Mesothelial cell of epicardium (in vitro differentiated cells): ENCODE data around the gene ACHE. TPM values are rescaled to one million over a fixed set of nuclear protein-coding genes. Genes with fewer than 3 reads are reported as not detected.
A peak's percentile ranks its signal among the peaks of the same experiment; 100 is the strongest.
"Not testable (repeated sequence)": the region's sequence is repeated elsewhere in the genome, so short reads cannot be mapped to it uniquely, and the experiment has no call there.

Experiments used
- DNase-seq, 2 experiments: peaks; one replicate each; pipeline ENCODE4 v3.0.0; 2021; ENCODE audit warnings: low spot score in 2 of 2; ENCODE audit not compliant: unreplicated experiment in 2 of 2
- H3K27ac Mint-ChIP-seq: 2 replicates; pipeline ENCODE4 v1.8.0; 2021; ENCODE audit warnings: mixed read lengths
- H3K27me3 Mint-ChIP-seq: 2 replicates; pipeline ENCODE4 v1.8.0; 2021; ENCODE audit warnings: low read depth, mixed read lengths
- H3K36me3 Mint-ChIP-seq: 2 replicates; pipeline ENCODE4 v1.8.0; 2021; ENCODE audit warnings: mixed read lengths
- H3K4me1 Mint-ChIP-seq: 2 replicates; pipeline ENCODE4 v1.8.0; 2021; ENCODE audit warnings: mixed read lengths
- H3K4me3 Mint-ChIP-seq: 2 replicates; pipeline ENCODE4 v1.8.0; 2021; ENCODE audit warnings: mild to moderate bottlenecking, moderate library complexity, mixed read lengths
- H3K9me3 Mint-ChIP-seq: 2 replicates; pipeline ENCODE4 v1.8.0; 2021; ENCODE audit warnings: mixed read lengths
- total RNA-seq: library from RNA; stranded (reverse); gene quantifications from 3 replicates; pipeline ENCODE4 v1.2.1, GENCODE V29; 2021
- TF ChIP-seq, protein P1 (sequence below): fragments of 200-600 bp; sonication (generic); IDR thresholded peaks from one replicate; pipeline ENCODE4 v1.5.0; 2021; ENCODE audit warnings: antibody characterized with exemption; ENCODE audit not compliant: unreplicated experiment

Gene ACHE
- total RNA-seq: 9.2 to 10.4 TPM (median 9.6 TPM) in 3 replicates

DNA sequence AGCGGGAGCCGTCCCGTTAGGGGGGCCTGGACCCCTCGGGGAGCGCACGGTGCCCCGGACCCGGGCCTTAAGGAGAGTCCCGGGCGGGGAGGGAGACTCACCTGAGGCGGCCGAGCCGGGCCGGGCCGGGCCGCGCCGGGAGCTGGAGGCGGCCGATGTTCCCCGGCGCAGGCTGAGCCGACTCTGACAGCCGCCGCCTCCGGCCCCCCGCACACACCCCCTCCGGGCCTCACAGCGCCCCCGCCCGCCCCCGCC lies at the start of gene ACHE:
TSS of gene ACHE (minus strand) at position 188 of the 255 bp plus-strand sequence. CDS start 1,656 bp downstream, outside the sequence.
- peaks cover 28% of the 10 kb centered on the region for H3K4me1 Mint-ChIP-seq
- H3K36me3 Mint-ChIP-seq: no peaks in the 10 kb centered on the region
- peak within 1 kb of the TSS; percentile 75 for H3K4me3 Mint-ChIP-seq
- no peaks in the 10 kb centered on the region for H3K9me3 Mint-ChIP-seq
- H3K27me3 Mint-ChIP-seq: peaks cover 22% of the 10 kb centered on the region
- peak within 1 kb of the TSS; percentile 68 for H3K27ac Mint-ChIP-seq
- TF ChIP-seq, protein P1, sequence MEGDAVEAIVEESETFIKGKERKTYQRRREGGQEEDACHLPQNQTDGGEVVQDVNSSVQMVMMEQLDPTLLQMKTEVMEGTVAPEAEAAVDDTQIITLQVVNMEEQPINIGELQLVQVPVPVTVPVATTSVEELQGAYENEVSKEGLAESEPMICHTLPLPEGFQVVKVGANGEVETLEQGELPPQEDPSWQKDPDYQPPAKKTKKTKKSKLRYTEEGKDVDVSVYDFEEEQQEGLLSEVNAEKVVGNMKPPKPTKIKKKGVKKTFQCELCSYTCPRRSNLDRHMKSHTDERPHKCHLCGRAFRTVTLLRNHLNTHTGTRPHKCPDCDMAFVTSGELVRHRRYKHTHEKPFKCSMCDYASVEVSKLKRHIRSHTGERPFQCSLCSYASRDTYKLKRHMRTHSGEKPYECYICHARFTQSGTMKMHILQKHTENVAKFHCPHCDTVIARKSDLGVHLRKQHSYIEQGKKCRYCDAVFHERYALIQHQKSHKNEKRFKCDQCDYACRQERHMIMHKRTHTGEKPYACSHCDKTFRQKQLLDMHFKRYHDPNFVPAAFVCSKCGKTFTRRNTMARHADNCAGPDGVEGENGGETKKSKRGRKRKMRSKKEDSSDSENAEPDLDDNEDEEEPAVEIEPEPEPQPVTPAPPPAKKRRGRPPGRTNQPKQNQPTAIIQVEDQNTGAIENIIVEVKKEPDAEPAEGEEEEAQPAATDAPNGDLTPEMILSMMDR: no peak
- no peak for DNase-seq

DNA sequence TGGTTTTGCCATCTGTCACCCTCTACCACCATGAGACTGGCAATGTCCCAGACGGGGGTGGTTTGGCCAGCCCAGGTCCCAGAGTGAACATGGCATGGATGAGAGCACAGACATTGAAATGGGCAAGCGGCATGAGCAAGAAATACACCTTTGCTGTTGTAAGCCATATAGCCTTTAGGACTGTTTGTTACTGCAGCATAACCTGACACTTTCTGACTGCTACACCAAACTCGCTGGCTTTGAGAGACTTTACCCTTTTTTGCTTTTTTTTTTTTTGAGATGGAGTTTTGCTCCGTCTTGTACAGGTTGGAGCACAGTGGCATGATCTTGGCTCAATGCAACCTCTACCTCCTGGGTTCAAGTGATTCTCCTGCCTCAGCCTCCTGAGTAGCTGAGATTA lies 48.5 kb upstream of the ACHE start:
- TF ChIP-seq, protein P1: no peak
- H3K36me3 Mint-ChIP-seq: peaks cover 2% of the 10 kb centered on the region
- no peak overlapping the region for H3K27ac Mint-ChIP-seq
- H3K4me3 Mint-ChIP-seq: no peak overlapping the region
- H3K27me3 Mint-ChIP-seq: peaks cover 7% of the 10 kb centered on the region
- H3K4me1 Mint-ChIP-seq: peaks cover 9% of the 10 kb centered on the region
- DNase-seq: no peak
- peaks cover 7% of the 10 kb centered on the region for H3K9me3 Mint-ChIP-seq

DNA sequence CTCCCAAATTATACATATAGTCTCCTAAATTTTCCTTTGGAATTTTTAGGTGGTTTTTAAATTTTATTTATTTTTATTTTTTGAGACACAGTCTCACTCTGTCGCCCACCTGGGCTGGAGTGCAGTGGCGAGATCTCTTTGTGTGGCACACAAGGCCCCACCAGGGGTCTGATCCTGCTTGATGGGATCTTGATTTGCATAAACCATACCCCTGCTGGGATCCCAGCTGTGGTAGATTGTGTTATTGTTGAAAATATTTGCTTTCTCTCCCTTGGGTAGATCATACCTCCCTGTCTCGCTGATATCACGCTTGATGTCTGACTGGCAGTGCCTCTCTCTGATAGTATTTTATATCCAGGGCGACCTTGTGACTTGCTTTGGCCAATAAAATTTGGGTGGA lies 48.0 kb upstream of the ACHE start:
- Mint-ChIP-seq H3K27me3 (peaks cover 5% of the 10 kb centered on the region), H3K27ac (no peak overlapping the region), H3K4me3 (no peak overlapping the region), H3K4me1 (peaks cover 9% of the 10 kb centered on the region), H3K9me3 (peaks cover 7% of the 10 kb centered on the region), H3K36me3 (peaks cover 2% of the 10 kb centered on the region)
- TF ChIP-seq, protein P1: no peak
- no peak for DNase-seq

DNA sequence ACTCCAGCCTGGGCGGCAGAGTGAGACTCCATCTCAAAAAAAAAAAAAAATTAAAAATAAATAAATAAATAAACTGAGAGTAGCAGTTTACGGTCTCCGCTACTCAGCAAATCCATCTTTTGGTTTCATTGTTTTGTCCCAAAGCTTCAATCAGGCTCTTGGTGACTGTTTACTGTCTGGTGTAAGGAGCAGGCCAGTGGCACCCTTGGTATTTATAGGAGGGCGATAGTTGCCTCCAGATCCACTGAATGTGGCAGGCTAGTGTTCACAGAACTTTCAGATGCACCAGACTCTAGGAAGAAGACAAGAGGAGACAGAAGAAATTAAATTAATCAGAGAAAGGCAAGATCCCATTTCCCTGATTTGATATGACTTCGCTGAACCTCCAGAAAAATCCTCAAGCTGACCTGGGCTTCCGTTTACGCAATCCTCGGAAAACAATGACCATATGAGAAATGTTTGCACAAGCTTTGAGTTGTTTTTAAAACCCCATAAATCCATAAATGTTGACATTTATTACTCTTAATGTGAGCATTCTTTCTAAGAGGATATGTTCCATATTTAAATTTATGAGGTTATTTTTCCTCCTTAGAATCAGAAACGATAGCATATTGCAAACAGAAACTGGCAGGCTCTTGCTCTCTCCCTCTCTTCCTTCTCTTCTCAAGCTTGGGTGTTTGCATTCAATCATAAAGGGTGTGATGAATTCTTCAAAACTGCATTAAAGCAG lies 46.5 kb upstream of the ACHE start:
- peaks cover 5% of the 10 kb centered on the region for H3K27me3 Mint-ChIP-seq
- peaks cover 9% of the 10 kb centered on the region for H3K4me1 Mint-ChIP-seq
- H3K36me3 Mint-ChIP-seq: peaks cover 2% of the 10 kb centered on the region
- no peak for DNase-seq
- peak overlapping the region; percentile 3 for H3K4me3 Mint-ChIP-seq
- H3K9me3 Mint-ChIP-seq: peaks cover 7% of the 10 kb centered on the region
- TF ChIP-seq, protein P1: no peak
- peak overlapping the region; percentile 41 for H3K27ac Mint-ChIP-seq

DNA sequence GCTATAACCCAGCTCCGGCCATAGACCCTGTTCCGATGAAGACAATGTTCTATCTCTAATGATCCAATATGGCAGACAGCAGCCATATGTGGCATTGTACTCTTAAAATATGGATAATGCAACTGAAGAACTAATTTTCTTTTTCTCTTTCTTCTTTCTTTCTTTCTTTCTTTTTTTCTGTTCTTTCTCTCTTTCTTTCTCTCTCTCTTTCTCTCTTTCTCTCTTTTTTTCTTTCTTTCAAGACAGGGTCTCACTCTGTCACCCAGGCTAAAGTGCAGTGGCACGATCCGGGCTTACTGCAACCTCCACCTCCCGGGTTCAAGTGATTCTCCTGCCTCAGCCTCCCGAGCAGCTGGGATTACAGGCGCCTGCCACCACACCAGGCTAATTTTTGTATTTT lies 40.5 kb upstream of the ACHE start:
- H3K9me3 Mint-ChIP-seq: peaks cover 15% of the 10 kb centered on the region
- DNase-seq, H3K27ac Mint-ChIP-seq, H3K36me3 Mint-ChIP-seq, H3K27me3 Mint-ChIP-seq, H3K4me1 Mint-ChIP-seq, H3K4me3 Mint-ChIP-seq: not testable (repeated sequence)

DNA sequence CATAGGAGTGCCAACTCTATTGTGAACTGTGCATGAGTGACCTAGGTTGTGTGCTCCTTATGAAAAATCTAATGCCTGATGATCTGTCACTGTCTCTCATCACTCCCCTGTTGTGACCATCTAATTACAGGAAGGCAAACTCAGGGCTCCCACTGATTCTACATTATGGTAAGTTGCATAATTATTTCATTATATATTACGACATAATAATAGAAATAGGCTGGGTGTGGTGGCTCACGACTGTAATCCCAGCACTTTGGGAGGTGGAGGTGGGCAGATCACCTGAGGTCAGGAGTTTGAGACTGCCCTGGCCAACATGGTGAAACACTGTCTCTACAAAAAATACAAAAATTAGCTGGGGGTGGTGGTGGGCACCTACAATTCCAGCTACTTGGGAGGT lies 39.7 kb upstream of the ACHE start:
- not testable (repeated sequence) for DNase-seq, H3K27ac Mint-ChIP-seq, H3K27me3 Mint-ChIP-seq, H3K4me1 Mint-ChIP-seq, H3K4me3 Mint-ChIP-seq
- Mint-ChIP-seq H3K9me3 (peaks cover 18% of the 10 kb centered on the region), H3K36me3 (peaks cover 11% of the 10 kb centered on the region)

DNA sequence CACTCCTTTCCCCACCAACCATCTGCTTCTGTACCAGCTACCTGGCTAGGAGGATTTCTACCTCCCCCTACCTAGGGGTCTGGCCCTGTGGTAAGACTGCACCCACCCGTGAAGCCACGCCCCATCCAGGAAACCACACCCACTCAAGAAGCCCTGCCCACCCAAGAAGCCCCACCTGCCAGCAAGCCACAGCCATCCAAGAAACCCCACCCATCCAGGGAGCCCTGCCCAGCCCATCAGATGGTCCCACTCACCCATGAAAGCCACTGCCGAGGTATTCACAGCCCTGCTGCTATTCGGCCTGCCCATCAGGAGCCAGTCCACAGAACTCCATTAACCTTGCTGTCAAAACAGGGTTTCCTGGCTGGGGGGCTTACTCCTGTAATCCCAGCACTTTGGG lies 38.0 kb upstream of the ACHE start:
- no peak overlapping the region for H3K4me3 Mint-ChIP-seq
- TF ChIP-seq, protein P1: no peak

More for the DNA sequence above, 38.0 kb upstream of the ACHE start:
- Mint-ChIP-seq H3K9me3 (peaks cover 12% of the 10 kb centered on the region), H3K4me1 (peaks cover 17% of the 10 kb centered on the region), H3K27me3 (no peaks in the 10 kb centered on the region), H3K27ac (no peak overlapping the region), H3K36me3 (peaks cover 10% of the 10 kb centered on the region)
- no peak for DNase-seq
